A673 (cell line): ENCODE measurements around the gene DIPK1A.

ENCODE experiments used
- CTCF ChIP-seq: fragments of 300-800, 200-600 bp; sonication (generic); conservative IDR thresholded peaks from 2 replicates; pipeline ENCODE4 v1.5.1; 2017; ENCODE audit warnings: low read depth, mild to moderate bottlenecking, antibody characterized with exemption, low read length, moderate library complexity, mixed read lengths
- EZH2 ChIP-seq: fragments of 200-600 bp; sonication (generic); IDR thresholded peaks from 2 replicates; pipeline ENCODE4 v1.6.1; 2017; ENCODE audit warnings: borderline replicate concordance, low read depth, mild to moderate bottlenecking, mixed read lengths, antibody characterized with exemption, low read length; ENCODE audit not compliant: poor library complexity, severe bottlenecking

- TF ChIP-seq EZH2, result no peak
- no peak for TF ChIP-seq CTCF
Measured at GRCh38 chr1:93004566-93005251, 43.4 kb upstream of the DIPK1A start.
